Hepatocyte (in vitro differentiated cells): Measurements from ENCODE around the gene MEX3B.

Source experiments
- EZH2 ChIP-seq: fragments of 200-600 bp; sonication (generic); IDR thresholded peaks from 2 replicates; pipeline ENCODE4 v1.6.1; 2016; ENCODE audit warnings: antibody characterized with exemption, mild to moderate bottlenecking, borderline replicate concordance
- TF ChIP-seq, protein P1 (sequence below): fragments of 200-600 bp; sonication (generic); IDR thresholded peaks from 2 replicates; pipeline ENCODE4 v1.5.1; 2016; ENCODE audit warnings: antibody characterized with exemption, mild to moderate bottlenecking; ENCODE audit not compliant: poor library complexity

- TF ChIP-seq, protein P1, sequence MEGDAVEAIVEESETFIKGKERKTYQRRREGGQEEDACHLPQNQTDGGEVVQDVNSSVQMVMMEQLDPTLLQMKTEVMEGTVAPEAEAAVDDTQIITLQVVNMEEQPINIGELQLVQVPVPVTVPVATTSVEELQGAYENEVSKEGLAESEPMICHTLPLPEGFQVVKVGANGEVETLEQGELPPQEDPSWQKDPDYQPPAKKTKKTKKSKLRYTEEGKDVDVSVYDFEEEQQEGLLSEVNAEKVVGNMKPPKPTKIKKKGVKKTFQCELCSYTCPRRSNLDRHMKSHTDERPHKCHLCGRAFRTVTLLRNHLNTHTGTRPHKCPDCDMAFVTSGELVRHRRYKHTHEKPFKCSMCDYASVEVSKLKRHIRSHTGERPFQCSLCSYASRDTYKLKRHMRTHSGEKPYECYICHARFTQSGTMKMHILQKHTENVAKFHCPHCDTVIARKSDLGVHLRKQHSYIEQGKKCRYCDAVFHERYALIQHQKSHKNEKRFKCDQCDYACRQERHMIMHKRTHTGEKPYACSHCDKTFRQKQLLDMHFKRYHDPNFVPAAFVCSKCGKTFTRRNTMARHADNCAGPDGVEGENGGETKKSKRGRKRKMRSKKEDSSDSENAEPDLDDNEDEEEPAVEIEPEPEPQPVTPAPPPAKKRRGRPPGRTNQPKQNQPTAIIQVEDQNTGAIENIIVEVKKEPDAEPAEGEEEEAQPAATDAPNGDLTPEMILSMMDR, result no peak
- TF ChIP-seq EZH2, result no peak
These were observed 47.5 kb upstream of the MEX3B start for GRCh38 chr15:82093325-82093724.
